HG02678 (cell line): Measurements from ENCODE around the gene SST.
"Not testable (repeated sequence)": the region's sequence is repeated elsewhere in the genome, so short reads cannot be mapped to it uniquely, and the experiment has no call there.

Source experiments
- ATAC-seq: cut with Tn5 transposase; IDR thresholded peaks from one replicate; pipeline ENCODE4 v1.9.1; 2021; ENCODE audit warnings: mild to moderate bottlenecking, moderate library complexity; ENCODE audit not compliant: unreplicated experiment

SST gene

GRCh38 chr3:187684880-187685279 lies 14.7 kb upstream of the SST start:
- no peak for ATAC-seq

GRCh38 chr3:187684444-187684843 lies 14.2 kb upstream of the SST start:
- no peak for ATAC-seq

GRCh38 chr3:187681756-187682155 lies 11.6 kb upstream of the SST start:
- not testable (repeated sequence) for ATAC-seq

- peak; percentile 83 for ATAC-seq
These were observed 9.6 kb upstream of the SST start for GRCh38 chr3:187679638-187680396.

GRCh38 chr3:187678726-187679268 lies 8.6 kb upstream of the SST start:
- no peak for ATAC-seq

- no peak for ATAC-seq
These were observed 7.4 kb upstream of the SST start for GRCh38 chr3:187677604-187678003.

- ATAC-seq = no peak
These were observed 2.8 kb upstream of the SST start for GRCh38 chr3:187673012-187673411.

GRCh38 chr3:187667526-187667925 lies 2.7 kb downstream of the SST start:
- no peak for ATAC-seq

- ATAC-seq = no peak
These were observed 4.3 kb downstream of the SST start for GRCh38 chr3:187665764-187666402.

- ATAC-seq = no peak
These were observed 5.2 kb downstream of the SST start for GRCh38 chr3:187665010-187665409.

- no peak for ATAC-seq
These were observed 7.3 kb downstream of the SST start for GRCh38 chr3:187662848-187663409.

GRCh38 chr3:187661267-187661666 lies 8.9 kb downstream of the SST start:
- no peak for ATAC-seq

GRCh38 chr3:187651282-187651681 lies 18.9 kb downstream of the SST start:
- ATAC-seq = no peak

GRCh38 chr3:187648177-187648576 lies 22.0 kb downstream of the SST start:
- peak; percentile 96 for ATAC-seq

- ATAC-seq = no peak
These were observed 23.1 kb downstream of the SST start for GRCh38 chr3:187646906-187647660.

- ATAC-seq = not testable (repeated sequence)
These were observed 24.8 kb downstream of the SST start for GRCh38 chr3:187645379-187645778.

- ATAC-seq = no peak
These were observed 27.3 kb downstream of the SST start for GRCh38 chr3:187642861-187643260.

GRCh38 chr3:187641320-187642016 lies 28.7 kb downstream of the SST start:
- ATAC-seq = no peak

- ATAC-seq = no peak
These were observed 29.6 kb downstream of the SST start for GRCh38 chr3:187640569-187641059.

- no peak for ATAC-seq
These were observed 30.1 kb downstream of the SST start for GRCh38 chr3:187639927-187640568.
